ENCODE data around the gene RXFP2. TPM values are rescaled to one million over a fixed set of nuclear protein-coding genes. Genes with fewer than 3 reads are reported as not detected.

Gene RXFP2
- total and polyA plus RNA-seq, 7 donors: not detected

DNA sequence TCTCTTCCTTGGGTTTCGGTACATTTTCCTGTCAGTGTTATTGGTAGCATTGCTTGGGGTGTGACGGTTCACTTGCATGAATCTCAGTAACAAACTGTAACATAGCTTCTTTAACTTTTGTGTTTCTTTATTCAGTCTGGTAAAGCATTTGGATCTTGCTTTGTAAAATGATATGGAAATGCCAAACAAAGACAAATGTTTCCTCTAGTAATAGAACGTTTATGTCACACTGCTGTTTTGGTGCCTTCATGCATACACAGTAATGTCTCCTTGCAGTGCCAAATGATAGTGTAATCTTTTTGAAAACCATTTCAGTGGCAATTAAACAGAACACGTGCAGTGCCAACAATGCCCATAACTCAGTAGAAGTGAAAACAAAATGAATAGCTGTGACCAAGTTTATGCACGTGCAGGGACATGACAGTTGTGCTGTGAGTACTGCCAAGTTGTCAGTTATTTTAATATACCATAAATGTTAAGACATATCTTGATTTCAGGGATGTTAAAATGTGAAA is 110.8 kb downstream of the RXFP2 start:
- 31 to 71% methylated on average over 5 of the region's 5 CpGs for WGBS, 2 donors

DNA sequence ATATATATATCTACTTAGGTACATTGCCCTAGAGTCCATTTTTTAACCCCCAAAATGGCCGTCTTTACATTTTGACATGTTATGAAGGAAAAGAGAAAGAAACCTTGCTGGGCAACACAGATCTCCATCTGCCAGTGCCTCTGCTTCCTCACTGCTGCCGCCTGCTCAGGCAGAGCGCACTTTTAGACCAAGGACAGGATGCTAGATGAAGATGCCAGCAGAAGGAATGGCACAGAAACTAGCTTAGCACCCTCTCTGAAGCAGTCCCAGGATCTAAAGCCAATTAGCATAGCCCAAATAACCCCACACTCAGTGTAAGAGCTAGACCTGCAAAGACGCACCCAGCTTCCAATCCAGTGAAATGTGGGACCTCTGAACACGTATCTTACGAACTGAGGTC is 111.9 kb downstream of the RXFP2 start:
- H3K36me3 ChIP-seq: no peaks in the 10 kb centered on the region
- no peak overlapping the region for H3K4me3 ChIP-seq
- no peaks in the 10 kb centered on the region for H3K27me3 ChIP-seq
- no peak for DNase-seq
- no peak overlapping the region for H3K27ac ChIP-seq
- intact Hi-C loops (cut with DNase I): no loop called here
- WGBS, 2 donors: 91 to 94% methylated on average over 6 of the region's 6 CpGs
- no peaks in the 10 kb centered on the region for H3K9me3 ChIP-seq
- peaks cover 0 to 7% (median 6%) of the 10 kb centered on the region in 4 donors for H3K4me1 ChIP-seq
- TF ChIP-seq CTCF (IDR thresholded peaks at IDR 0.05) (no peak), EP300 (IDR thresholded peaks at IDR 0.05) (no peak), POLR2AphosphoS5 (IDR thresholded peaks at IDR 0.05) (no peak), POLR2A (IDR thresholded peaks at IDR 0.05) (no peak)

More for the DNA sequence above, 110.8 kb downstream of the RXFP2 start:
- Histone ChIP-seq H3K9me3 (no peaks in the 10 kb centered on the region), H3K27me3 (no peaks in the 10 kb centered on the region), H3K4me1 (peaks cover 0 to 15% (median 9%) of the 10 kb centered on the region in 4 donors), H3K4me3 (no peak overlapping the region), H3K36me3 (no peaks in the 10 kb centered on the region), H3K27ac (no peak overlapping the region)
- DNase-seq: no peak
- TF ChIP-seq POLR2AphosphoS5 (IDR thresholded peaks at IDR 0.05): no peak
- no peak for TF ChIP-seq CTCF (IDR thresholded peaks at IDR 0.05)
- no peak for TF ChIP-seq POLR2A (IDR thresholded peaks at IDR 0.05)
- no peak for TF ChIP-seq EP300 (IDR thresholded peaks at IDR 0.05)
- intact Hi-C loops (cut with DNase I): no loop called here
